Left ventricle myocardium inferior (tissue), 1 donor: ENCODE results near the gene FOSB. TPM values are rescaled to one million over a fixed set of nuclear protein-coding genes. Genes with fewer than 3 reads are reported as not detected.

Experiments
- DNase-seq: peaks from one replicate; pipeline ENCODE4 v3.0.0-alpha.2; 2020
- H3K27ac ChIP-seq: fragments of 200-600 bp; replicated peaks from 2 replicates; pipeline ENCODE4 v1.8.0; 2021
- H3K27me3 ChIP-seq: fragments of 200-600 bp; 2 replicates; pipeline ENCODE4 v1.8.0; 2021; ENCODE audit warnings: low read depth
- H3K36me3 ChIP-seq: fragments of 200-600 bp; 2 replicates; pipeline ENCODE4 v1.8.0; 2021
- H3K4me1 ChIP-seq: fragments of 200-600 bp; 2 replicates; pipeline ENCODE4 v1.8.0; 2021
- H3K4me3 ChIP-seq: fragments of 200-600 bp; 2 replicates; pipeline ENCODE4 v1.8.0; 2021; ENCODE audit warnings: mild to moderate bottlenecking, moderate library complexity
- H3K9me3 ChIP-seq: fragments of 200-600 bp; replicated peaks from 2 replicates; pipeline ENCODE4 v1.8.0; 2021
- CTCF ChIP-seq: fragments of 200-600 bp; IDR thresholded peaks from 2 replicates; pipeline ENCODE4 v1.8.0; 2021; ENCODE audit warnings: antibody characterized with exemption, mild to moderate bottlenecking, borderline replicate concordance
- intact Hi-C: fragments of 100-400 bp; cut with micrococcal nuclease; formaldehyde crosslinking; loops from one replicate; pipeline ENCODE4 v1.11.0; 2022
- total RNA-seq: library from RNA; stranded (reverse); fragmentation: NEBNext Ultra II Directional; extraction: Animal tissue kit (Norgen Biotek cat#: 25700); gene quantifications from one replicate; pipeline ENCODE4 v1.2.1, GENCODE V29; 2021
- donor health status: DM: no; HTN: yes; CAD: no; lungs with severe emphysema.

The FOSB gene
- total RNA-seq, 1 donor from 2014 or later: 0.33 TPM

DNA sequence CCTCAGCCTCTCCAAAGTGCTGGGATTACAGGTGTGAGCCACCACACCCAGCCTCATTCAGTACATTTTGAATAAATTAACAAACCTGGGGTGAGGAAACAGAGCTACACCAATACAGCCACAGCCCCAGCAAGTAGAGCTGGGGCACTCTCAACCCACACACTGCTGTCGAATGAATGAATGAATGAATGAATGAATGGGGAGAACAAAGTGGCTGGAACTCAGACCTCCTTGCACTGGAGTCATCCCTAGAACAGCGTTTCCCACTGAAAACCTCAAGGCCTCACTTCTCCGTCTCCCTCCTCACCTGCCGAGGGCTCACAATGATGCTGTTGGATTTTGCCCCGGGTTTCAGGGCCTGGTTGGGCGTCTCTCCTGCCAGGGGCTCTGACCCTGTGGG lies 46.9 kb upstream of the FOSB start:
- TF ChIP-seq CTCF: no peak
- peaks cover 44% of the 10 kb centered on the region for H3K36me3 ChIP-seq
- no peak overlapping the region for H3K27ac ChIP-seq
- H3K27me3 ChIP-seq: no peaks in the 10 kb centered on the region
- no peaks in the 10 kb centered on the region for H3K9me3 ChIP-seq
- no peak for DNase-seq
- intact Hi-C loops: no loop called here
- H3K4me3 ChIP-seq: no peak overlapping the region
- H3K4me1 ChIP-seq: peaks cover 53% of the 10 kb centered on the region

- no peak for DNase-seq
- Histone ChIP-seq H3K27me3 (no peaks in the 10 kb centered on the region), H3K36me3 (peaks cover 37% of the 10 kb centered on the region), H3K4me1 (peaks cover 42% of the 10 kb centered on the region), H3K4me3 (peak overlapping the region; percentile 70), H3K27ac (peak overlapping the region; percentile 13), H3K9me3 (no peaks in the 10 kb centered on the region)
- intact Hi-C loops: no loop called here
- TF ChIP-seq CTCF: no peak
Observed at GRCh38 chr19:45421947-45422498, 45.8 kb upstream of the FOSB start.

DNA sequence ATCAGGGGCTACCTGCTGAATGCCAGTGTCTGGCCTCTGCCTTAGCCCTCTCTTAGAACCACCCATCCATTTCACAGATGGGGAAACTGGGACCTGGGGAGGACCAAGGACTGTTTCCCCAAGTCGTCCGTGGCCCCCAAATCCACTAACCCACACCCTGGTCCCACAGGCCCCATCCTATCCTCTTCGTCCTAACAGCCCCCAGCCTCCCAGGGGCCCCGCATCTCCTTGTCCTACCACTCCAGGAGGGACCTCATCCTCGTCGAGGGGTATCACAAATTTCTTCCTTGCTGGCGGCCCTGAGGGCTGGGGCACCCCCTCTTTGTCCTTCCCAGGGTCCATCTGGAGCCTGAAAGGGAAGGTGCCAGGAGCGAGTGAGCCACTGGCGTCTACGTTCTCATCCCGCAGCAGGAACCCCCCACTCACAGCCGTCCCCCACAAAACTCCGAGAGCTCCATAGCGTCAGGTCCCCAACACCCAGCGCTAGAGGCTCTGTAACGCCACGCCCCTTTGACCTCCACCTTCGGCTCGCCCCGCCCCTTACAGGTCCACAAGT lies 44.7 kb upstream of the FOSB start:
- Histone ChIP-seq H3K4me3 (peak overlapping the region; percentile 70), H3K4me1 (peaks cover 46% of the 10 kb centered on the region), H3K27ac (peak overlapping the region; percentile 92), H3K36me3 (peaks cover 27% of the 10 kb centered on the region), H3K9me3 (no peaks in the 10 kb centered on the region), H3K27me3 (no peaks in the 10 kb centered on the region)
- intact Hi-C loops: no loop called here
- no peak for TF ChIP-seq CTCF
- no peak for DNase-seq

GRCh38 chr19:45423589-45424190 lies 44.1 kb upstream of the FOSB start, which contains the start of gene ERCC1:
ERCC1 (minus strand) TSS chr19:45423917; CDS start chr19:45423374, 543 bp downstream.
- DNase-seq: peak; percentile 96
- no peak for TF ChIP-seq CTCF
- Histone ChIP-seq H3K27ac (peak within 1 kb of the TSS; percentile 92), H3K36me3 (peaks cover 21% of the 10 kb centered on the region), H3K4me3 (peak within 1 kb of the TSS; percentile 70), H3K27me3 (no peaks in the 10 kb centered on the region), H3K9me3 (no peaks in the 10 kb centered on the region), H3K4me1 (peaks cover 51% of the 10 kb centered on the region)
- intact Hi-C loops: no loop called here

- DNase-seq: peak; percentile 71
- intact Hi-C loops: no loop called here
- no peaks in the 10 kb centered on the region for H3K9me3 ChIP-seq
- TF ChIP-seq CTCF: no peak
- H3K27me3 ChIP-seq: no peaks in the 10 kb centered on the region
- H3K36me3 ChIP-seq: peaks cover 13% of the 10 kb centered on the region
- H3K4me3 ChIP-seq: peak overlapping the region; percentile 70
- peaks cover 59% of the 10 kb centered on the region for H3K4me1 ChIP-seq
- peak overlapping the region; percentile 92 for H3K27ac ChIP-seq
Observed at GRCh38 chr19:45424191-45425058, 43.4 kb upstream of the FOSB start.
